ENCODE results near the gene SDHAF1. TPM values are rescaled to one million over a fixed set of nuclear protein-coding genes. Genes with fewer than 3 reads are reported as not detected.
"Not testable (repeated sequence)": the region's sequence is repeated elsewhere in the genome, so short reads cannot be mapped to it uniquely, and the experiment has no call there.

Gene SDHAF1, protein sequence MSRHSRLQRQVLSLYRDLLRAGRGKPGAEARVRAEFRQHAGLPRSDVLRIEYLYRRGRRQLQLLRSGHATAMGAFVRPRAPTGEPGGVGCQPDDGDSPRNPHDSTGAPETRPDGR
- total RNA-seq (10 to 100 TPM; 11.6 to 16.6 TPM), polyA plus RNA-seq (10 to 100 TPM; 11.1 to 26.1 TPM)
- long read RNA-seq, donor 1, transcript SDHAF1-201 (1 exons, 1,117 nt), result major isoform, 40 of 40 reads
- long read RNA-seq, donor 1, partial matches to known transcripts, result 0 of 40 reads
- long read RNA-seq, donor 1, other reads (novel, unspliced or antisense), result 0 of 40 reads
- long read RNA-seq, donor 2, transcript SDHAF1-201 (1 exons, 1,117 nt), result major isoform, 14 of 14 reads
- long read RNA-seq, donor 2, partial matches to known transcripts, result 0 of 14 reads
- long read RNA-seq, donor 2, other reads (novel, unspliced or antisense), result 0 of 14 reads

DNA sequence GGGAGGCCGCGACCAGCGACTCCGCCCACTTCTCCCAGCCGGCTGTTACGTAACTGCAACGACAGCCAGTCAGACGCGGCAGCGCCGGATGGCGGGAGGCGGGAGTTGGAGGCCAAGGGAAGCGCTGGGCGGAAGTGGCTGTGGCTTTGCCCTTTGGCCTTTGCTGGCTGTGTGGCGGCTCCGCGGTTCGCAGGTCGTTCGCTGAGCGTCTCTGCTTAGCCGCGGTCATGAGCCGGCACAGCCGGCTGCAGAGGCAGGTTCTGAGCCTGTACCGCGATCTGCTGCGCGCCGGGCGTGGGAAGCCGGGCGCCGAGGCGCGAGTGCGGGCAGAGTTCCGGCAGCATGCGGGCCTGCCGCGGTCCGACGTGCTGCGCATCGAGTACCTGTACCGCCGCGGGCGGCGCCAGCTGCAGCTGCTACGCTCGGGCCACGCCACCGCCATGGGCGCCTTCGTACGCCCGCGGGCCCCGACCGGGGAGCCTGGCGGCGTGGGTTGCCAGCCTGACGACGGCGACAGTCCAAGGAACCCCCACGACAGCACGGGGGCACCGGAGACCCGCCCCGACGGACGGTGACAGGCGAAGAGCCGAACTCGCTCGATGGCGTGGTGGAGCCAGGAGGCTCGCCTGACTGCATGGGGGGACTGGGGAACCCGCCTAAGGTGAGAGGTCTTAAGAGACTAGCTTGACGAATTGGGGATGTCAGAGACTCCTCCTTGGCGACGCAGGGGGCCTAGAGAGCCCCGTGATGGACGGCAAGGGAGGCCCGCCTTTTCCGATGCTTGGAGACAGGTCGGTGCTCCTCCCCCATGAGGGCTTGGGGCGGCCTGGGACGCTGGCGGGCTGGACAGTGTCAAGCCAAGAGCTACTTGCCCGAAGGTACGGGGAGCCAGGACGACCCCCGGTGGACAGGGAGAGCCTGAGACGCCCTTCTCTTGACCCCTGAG, at the start of gene SDHAF1:
TSS of gene SDHAF1 (plus strand) at position 141 of the 946 bp plus-strand sequence. CDS start at position 228, 87 bp downstream.
- H3K9me3 ChIP-seq (ENCODE audit: control insufficient read depth, low read length), result no peaks in the 10 kb centered on the region
- intact Hi-C loops (cut with DNase I), result loop anchor here (5.0 kb wide), 2 partner anchors 57 to 122 kb away; partner anchors contain the start of genes TBCB (in 1 of the 2), THAP8 (in 1 of the 2) and WDR62 (in 1 of the 2)
- WGBS, 2 donors, result 0% methylated on average over 75 to 97 of the region's 97 CpGs
- H3K27me3 ChIP-seq (ENCODE audit: control insufficient read depth in 1 of 2, insufficient read depth in 2 of 2, low read length in 1 of 2), result no peaks in the 10 kb centered on the region
- DNase-seq, result peak; percentile 98 to 99
- no peaks in the 10 kb centered on the region for H3K4me1 ChIP-seq (ENCODE audit: control insufficient read depth in 1 of 2, insufficient read depth in 2 of 2, low read length in 2 of 2)
- no peaks in the 10 kb centered on the region for H3K36me3 ChIP-seq (ENCODE audit: control insufficient read depth in 1 of 2, insufficient read depth in 2 of 2, low read length in 1 of 2)
- peak; percentile 95 for ATAC-seq (ENCODE audit: low FRiP score)
- H3K4me3 ChIP-seq (ENCODE audit: low read length in 2 of 2), result peak within 1 kb of the TSS; percentile 76
- peak within 1 kb of the TSS in 1 of 2 donors; percentile 45 for H3K27ac ChIP-seq (ENCODE audit: low read depth in 1 of 2, low read length in 2 of 2)

DNA sequence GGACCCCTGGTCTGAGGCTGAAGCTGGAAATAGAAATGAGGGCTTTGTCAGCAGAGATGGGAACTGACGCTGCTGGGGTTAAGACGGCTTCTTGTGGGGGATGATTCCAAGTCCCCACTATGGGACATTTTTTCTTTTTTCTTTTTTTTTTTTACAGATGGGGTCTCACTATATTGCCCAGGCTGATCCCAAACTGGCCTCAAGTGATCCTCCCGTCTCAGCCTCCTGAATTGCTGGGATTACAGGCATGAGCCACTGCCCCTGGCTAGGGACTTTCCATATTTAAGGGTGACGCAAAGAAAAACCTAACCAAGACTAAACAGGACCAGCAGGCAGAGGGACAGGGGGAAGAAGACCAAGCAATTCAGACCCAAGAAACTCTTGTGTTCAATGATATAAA, 48.8 kb upstream of the SDHAF1 start:
- no peak for ATAC-seq (ENCODE audit: low FRiP score)
- Histone ChIP-seq H3K36me3 (ENCODE audit: control insufficient read depth in 1 of 2, insufficient read depth in 2 of 2, low read length in 1 of 2) (peaks cover 0 to 4% of the 10 kb centered on the region in 2 donors), H3K4me3 (ENCODE audit: low read length in 2 of 2) (no peak overlapping the region), H3K27ac (ENCODE audit: low read depth in 1 of 2, low read length in 2 of 2) (no peak overlapping the region), H3K4me1 (ENCODE audit: control insufficient read depth in 1 of 2, insufficient read depth in 2 of 2, low read length in 2 of 2) (no peaks in the 10 kb centered on the region), H3K27me3 (ENCODE audit: control insufficient read depth in 1 of 2, insufficient read depth in 2 of 2, low read length in 1 of 2) (no peaks in the 10 kb centered on the region), H3K9me3 (ENCODE audit: control insufficient read depth, low read length) (no peaks in the 10 kb centered on the region)
- WGBS, 2 donors, result 87 to 91% methylated on average over 4 of the region's 4 CpGs
- no peak for DNase-seq
- intact Hi-C loops (cut with DNase I), result no loop called here

DNA sequence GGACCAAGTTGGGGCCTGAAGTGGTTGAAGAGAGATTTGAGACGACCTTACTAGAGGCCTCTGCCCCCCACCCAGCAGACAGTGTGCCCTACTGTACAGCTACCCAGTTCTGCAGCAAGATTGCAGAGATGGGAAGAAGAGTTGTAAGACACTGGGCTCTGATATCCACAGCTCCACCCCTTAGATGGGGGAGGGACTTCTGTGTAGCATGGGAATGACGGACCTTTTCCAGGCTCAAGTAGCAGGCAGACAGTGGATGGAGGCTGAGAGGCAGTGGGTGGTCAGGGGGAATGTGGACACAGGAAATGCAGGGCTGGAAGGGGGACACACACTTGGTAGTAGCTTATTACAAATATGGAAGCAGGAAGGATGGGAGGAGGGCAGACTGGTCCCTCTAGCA, 45.9 kb upstream of the SDHAF1 start:
- WGBS, 2 donors, result 28 to 30% methylated on average over 2 of the region's 2 CpGs
- H3K36me3 ChIP-seq (ENCODE audit: control insufficient read depth in 1 of 2, insufficient read depth in 2 of 2, low read length in 1 of 2), result peaks cover 0 to 2% of the 10 kb centered on the region in 2 donors

DNA sequence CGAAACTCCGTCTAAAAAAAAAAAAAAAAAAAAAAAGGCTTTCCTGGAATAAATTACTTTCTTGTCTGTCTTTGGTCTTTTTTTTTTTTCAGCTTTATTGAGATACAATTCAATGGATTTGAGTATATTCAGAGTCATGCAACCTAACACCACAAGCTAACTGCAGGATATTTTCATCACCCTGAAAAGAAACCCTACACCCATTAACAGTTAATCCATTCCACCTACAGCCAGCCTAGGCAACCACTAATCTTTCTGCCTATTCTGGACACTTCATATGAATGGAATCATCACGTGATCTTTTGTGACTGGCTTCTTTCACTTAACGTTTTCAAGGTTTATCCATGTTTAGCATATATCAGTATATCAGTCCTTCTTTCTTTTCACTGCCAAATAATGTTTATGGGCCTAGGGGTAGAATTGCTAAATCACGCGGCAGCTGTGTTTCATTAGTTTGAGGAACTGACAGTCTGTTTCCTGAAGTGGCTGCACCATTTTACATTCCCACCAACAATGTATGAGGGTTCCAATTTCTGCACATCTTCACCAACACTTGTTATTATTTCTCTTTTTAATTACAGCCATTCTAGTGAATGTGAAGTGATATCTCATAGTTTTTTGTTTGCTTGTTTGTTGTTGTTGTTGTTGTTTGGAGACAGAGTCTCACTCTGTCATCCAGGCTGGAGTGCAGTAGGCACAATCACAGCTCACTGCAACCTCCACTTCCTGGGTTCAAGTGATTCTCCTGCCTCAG, 38.9 kb upstream of the SDHAF1 start:
- no peaks in the 10 kb centered on the region for H3K36me3 ChIP-seq (ENCODE audit: control insufficient read depth in 1 of 2, insufficient read depth in 2 of 2, low read length in 1 of 2)
- H3K4me1 ChIP-seq (ENCODE audit: control insufficient read depth in 1 of 2, insufficient read depth in 2 of 2, low read length in 2 of 2), result no peaks in the 10 kb centered on the region
- no peak overlapping the region for H3K27ac ChIP-seq (ENCODE audit: low read depth in 1 of 2, low read length in 2 of 2)
- H3K27me3 ChIP-seq (ENCODE audit: control insufficient read depth in 1 of 2, insufficient read depth in 2 of 2, low read length in 1 of 2), result peaks cover 0 to 2% of the 10 kb centered on the region in 2 donors
- 70 to 77% methylated on average over 6 of the region's 6 CpGs for WGBS, 2 donors
- no peak for DNase-seq
- H3K4me3 ChIP-seq (ENCODE audit: low read length in 2 of 2), result no peak overlapping the region
- no peak for ATAC-seq (ENCODE audit: low FRiP score)
- H3K9me3 ChIP-seq (ENCODE audit: control insufficient read depth, low read length), result no peaks in the 10 kb centered on the region
- intact Hi-C loops (cut with DNase I), result no loop called here

More for the DNA sequence above, 45.9 kb upstream of the SDHAF1 start:
- H3K27me3 ChIP-seq (ENCODE audit: control insufficient read depth in 1 of 2, insufficient read depth in 2 of 2, low read length in 1 of 2), result no peaks in the 10 kb centered on the region
- no peak for DNase-seq
- H3K9me3 ChIP-seq (ENCODE audit: control insufficient read depth, low read length), result no peaks in the 10 kb centered on the region
- no peak overlapping the region for H3K4me3 ChIP-seq (ENCODE audit: low read length in 2 of 2)
- no peaks in the 10 kb centered on the region for H3K4me1 ChIP-seq (ENCODE audit: control insufficient read depth in 1 of 2, insufficient read depth in 2 of 2, low read length in 2 of 2)
- H3K27ac ChIP-seq (ENCODE audit: low read depth in 1 of 2, low read length in 2 of 2), result no peak overlapping the region
- intact Hi-C loops (cut with DNase I), result no loop called here
- ATAC-seq (ENCODE audit: low FRiP score), result no peak

DNA sequence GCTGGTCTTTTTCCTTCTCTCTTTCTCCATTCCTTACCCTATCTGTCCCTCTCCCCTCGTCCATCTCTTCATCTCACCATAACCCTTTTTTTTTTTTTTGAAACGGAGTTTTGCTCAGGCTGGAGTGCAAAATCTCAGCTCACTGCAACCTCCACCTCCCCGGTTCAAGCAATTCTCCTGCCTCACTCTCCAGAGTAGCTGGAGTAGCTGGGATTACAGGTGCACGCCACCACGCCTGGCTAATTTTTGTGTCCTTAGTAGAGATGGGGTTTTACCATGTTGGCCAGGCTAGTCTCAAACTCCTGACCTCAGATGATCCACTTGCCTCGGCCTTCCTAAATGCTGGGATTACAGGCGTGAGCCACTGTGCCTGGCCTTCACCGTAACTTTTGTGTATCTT, 37.6 kb upstream of the SDHAF1 start:
- intact Hi-C loops (cut with DNase I), result not testable (repeated sequence)

DNA sequence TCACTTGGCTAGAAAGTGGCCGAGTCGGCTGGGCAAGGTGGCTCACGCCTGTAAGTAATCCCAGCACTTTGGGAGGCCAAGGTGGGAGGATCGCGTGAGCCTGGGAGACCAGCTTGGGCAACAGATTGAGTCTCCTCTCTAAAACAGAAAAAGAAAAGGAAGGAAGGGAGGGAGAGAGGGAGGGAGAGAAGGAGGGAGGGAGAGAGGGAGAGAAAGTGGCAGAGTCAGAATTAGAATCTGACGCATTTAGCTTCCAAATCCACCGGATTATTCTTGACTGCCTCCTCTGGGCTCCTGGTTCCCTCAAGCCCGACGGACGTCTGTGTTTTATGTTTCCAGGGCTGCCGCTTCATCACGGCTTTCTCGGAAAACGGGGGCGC, 36.3 kb upstream of the SDHAF1 start:
- ATAC-seq (ENCODE audit: low FRiP score), result no peak
- no peak for DNase-seq
- H3K9me3 ChIP-seq (ENCODE audit: control insufficient read depth, low read length), result no peaks in the 10 kb centered on the region
- peaks cover 0 to 2% of the 10 kb centered on the region in 2 donors for H3K27me3 ChIP-seq (ENCODE audit: control insufficient read depth in 1 of 2, insufficient read depth in 2 of 2, low read length in 1 of 2)
- 31 to 36% methylated on average over 15 of the region's 15 CpGs for WGBS, 2 donors
- intact Hi-C loops (cut with DNase I), result no loop called here
- no peak overlapping the region for H3K27ac ChIP-seq (ENCODE audit: low read depth in 1 of 2, low read length in 2 of 2)
- no peak overlapping the region for H3K4me3 ChIP-seq (ENCODE audit: low read length in 2 of 2)
- no peaks in the 10 kb centered on the region for H3K4me1 ChIP-seq (ENCODE audit: control insufficient read depth in 1 of 2, insufficient read depth in 2 of 2, low read length in 2 of 2)
- H3K36me3 ChIP-seq (ENCODE audit: control insufficient read depth in 1 of 2, insufficient read depth in 2 of 2, low read length in 1 of 2), result no peaks in the 10 kb centered on the region

More for the DNA sequence above, 37.6 kb upstream of the SDHAF1 start:
- whole genome bisulfite sequencing, 2 donors, result 75 to 77% methylated on average over 8 of the region's 8 CpGs
- H3K27ac ChIP-seq (ENCODE audit: low read depth in 1 of 2, low read length in 2 of 2); DNase-seq; H3K36me3 ChIP-seq (ENCODE audit: control insufficient read depth in 1 of 2, insufficient read depth in 2 of 2, low read length in 1 of 2); H3K4me1 ChIP-seq (ENCODE audit: control insufficient read depth in 1 of 2, insufficient read depth in 2 of 2, low read length in 2 of 2); H3K4me3 ChIP-seq (ENCODE audit: low read length in 2 of 2); ATAC-seq (ENCODE audit: low FRiP score); H3K9me3 ChIP-seq (ENCODE audit: control insufficient read depth, low read length); H3K27me3 ChIP-seq (ENCODE audit: control insufficient read depth in 1 of 2, insufficient read depth in 2 of 2, low read length in 1 of 2): not testable (repeated sequence)

DNA sequence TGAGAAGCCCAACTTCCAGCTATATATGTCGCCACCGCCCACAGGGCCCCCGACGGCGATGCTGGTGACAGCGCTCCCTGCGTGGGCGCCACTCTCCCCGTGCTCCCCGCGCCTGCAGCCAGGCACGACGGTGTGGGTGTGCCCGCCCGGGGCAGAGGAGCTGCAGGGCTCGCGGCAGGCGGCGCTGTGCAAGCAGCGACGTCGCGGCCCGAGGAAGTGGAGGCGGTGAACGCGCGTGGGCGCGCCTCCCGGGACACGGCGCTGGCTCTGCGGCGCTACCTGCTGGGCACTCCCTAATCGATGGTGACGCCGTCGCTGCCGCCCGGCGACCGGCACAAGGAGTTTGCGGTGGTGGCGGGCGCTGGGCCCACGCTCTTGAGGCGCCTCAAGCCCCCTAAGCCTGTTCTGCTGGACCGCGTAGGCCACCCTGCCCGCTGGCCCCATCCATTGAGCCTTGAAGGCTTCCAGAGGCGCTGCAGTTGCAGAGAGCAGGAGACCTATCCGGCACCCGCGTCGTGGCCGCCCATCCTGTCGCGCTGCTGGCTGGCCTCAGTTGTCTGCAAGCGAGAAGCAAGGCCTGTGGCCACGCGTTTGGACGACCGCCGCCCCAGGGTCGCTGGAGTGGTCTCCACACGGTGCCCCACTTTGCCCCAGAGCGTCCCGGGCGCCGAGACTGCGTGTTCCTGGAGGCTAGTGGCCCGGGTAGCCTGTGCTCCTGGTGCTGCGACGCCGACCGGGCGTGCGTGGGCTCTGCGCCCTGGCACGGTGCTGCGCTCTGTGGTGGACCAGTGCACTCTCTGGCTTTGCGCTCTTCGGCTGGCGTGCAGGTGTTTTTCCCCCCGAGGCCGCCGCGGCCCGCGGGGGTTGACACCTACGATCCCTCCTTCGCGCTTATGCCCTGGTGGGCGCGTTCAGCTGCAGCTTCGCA, 35.7 kb upstream of the SDHAF1 start:
- peak; percentile 66 to 85 for DNase-seq
- Histone ChIP-seq H3K27ac (ENCODE audit: low read depth in 1 of 2, low read length in 2 of 2) (no peak overlapping the region), H3K4me3 (ENCODE audit: low read length in 2 of 2) (no peak overlapping the region), H3K4me1 (ENCODE audit: control insufficient read depth in 1 of 2, insufficient read depth in 2 of 2, low read length in 2 of 2) (no peaks in the 10 kb centered on the region), H3K36me3 (ENCODE audit: control insufficient read depth in 1 of 2, insufficient read depth in 2 of 2, low read length in 1 of 2) (no peaks in the 10 kb centered on the region), H3K9me3 (ENCODE audit: control insufficient read depth, low read length) (no peaks in the 10 kb centered on the region), H3K27me3 (ENCODE audit: control insufficient read depth in 1 of 2, insufficient read depth in 2 of 2, low read length in 1 of 2) (peaks cover 0 to 2% of the 10 kb centered on the region in 2 donors)
- WGBS, 2 donors, result 10% methylated on average over 73 to 97 of the region's 97 CpGs
- intact Hi-C loops (cut with DNase I), result no loop called here
- ATAC-seq (ENCODE audit: low FRiP score), result peak; percentile 69
